ENCODE data around the gene AKT1. TPM values are rescaled to one million over a fixed set of nuclear protein-coding genes. Genes with fewer than 3 reads are reported as not detected.
"Not testable (repeated sequence)": the region's sequence is repeated elsewhere in the genome, so short reads cannot be mapped to it uniquely, and the experiment has no call there.

The AKT1 gene
- total RNA-seq, 1 experiment from 2014 or later: 118 TPM

DNA sequence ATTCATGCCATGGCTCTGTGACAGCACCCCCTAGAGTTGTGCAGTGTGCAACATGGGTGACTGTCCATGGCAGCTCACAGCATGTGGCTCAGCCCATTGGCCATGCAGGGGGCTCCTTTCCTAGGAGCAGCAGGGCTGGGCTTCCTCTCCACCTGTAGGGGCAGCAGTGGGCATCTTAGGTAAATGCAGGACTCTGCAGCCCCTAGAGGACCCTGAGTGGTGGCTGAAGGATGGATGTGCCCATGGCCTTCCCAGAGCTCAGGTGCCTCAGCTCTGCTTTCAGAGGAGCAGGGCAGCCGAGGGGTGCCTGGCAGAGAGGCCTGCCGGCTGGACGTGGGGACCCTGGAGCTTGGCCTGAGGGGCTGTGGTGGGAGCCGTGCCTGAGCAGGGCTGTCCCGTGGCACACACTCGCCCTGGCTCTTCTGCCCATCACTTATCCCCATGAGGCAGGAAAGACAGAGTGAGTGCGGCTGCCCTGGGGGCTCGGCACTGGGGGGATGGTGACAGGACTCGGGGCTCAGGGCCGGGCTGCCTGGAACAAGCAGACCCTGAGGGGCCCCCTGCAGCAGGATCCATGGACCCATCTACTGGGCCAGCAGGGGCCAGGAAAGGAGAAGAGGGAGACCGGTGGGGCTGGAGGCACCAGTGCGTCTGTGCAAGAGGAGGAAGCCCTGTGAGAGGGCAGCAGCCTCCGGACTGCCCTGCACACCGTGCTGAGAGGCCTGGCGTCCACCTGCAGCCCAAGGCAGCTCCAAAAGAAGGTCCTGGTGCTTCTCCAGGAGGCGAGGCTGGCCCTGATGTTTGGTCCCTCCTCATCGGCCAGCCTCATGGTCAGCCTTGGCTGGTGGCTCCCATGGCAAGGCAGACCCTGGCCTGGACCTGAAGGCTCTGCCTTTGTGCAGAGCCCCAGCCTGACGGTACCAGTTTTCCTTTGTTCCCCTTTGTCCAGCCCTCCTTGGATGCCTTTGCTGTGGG, 63.9 kb downstream of the AKT1 start:
- peaks cover 31% of the 10 kb centered on the region for H3K27me3 Mint-ChIP-seq (ENCODE audit: unreplicated experiment)
- no peak overlapping the region for H3K4me3 Mint-ChIP-seq (ENCODE audit: low read depth, unreplicated experiment)
- DNase-seq: peak; percentile 55

GRCh38 chr14:104730487-104730886, 65.1 kb downstream of the AKT1 start:
- Mint-ChIP-seq H3K4me1 (ENCODE audit: low read depth, unreplicated experiment) (peaks cover 12% of the 10 kb centered on the region), H3K36me3 (ENCODE audit: insufficient read depth, unreplicated experiment) (peaks cover 30% of the 10 kb centered on the region), H3K27me3 (ENCODE audit: unreplicated experiment) (peaks cover 33% of the 10 kb centered on the region), H3K9me3 (ENCODE audit: low read depth, unreplicated experiment) (no peaks in the 10 kb centered on the region), H3K27ac (ENCODE audit: unreplicated experiment) (no peak overlapping the region), H3K4me3 (ENCODE audit: low read depth, unreplicated experiment) (no peak overlapping the region)
- BruUV-seq (replicated peaks): no TSS peak
- intact Hi-C loops (cut with micrococcal nuclease; ENCODE audit: unreplicated experiment): no loop called here
- DNase-seq: no peak
- no peak for TF ChIP-seq CTCF (IDR thresholded peaks at IDR 0.05; ENCODE audit: unreplicated experiment)
- CTCF ChIA-PET: interaction anchor here (0.6 kb wide), 1 partner anchor 659 kb away, joined by 6 read pairs; no protein-coding TSS in a partner anchor

More for the DNA sequence above, 63.9 kb downstream of the AKT1 start:
- intact Hi-C loops (cut with micrococcal nuclease; ENCODE audit: unreplicated experiment): no loop called here
- peak; percentile 39 for TF ChIP-seq CTCF (IDR thresholded peaks at IDR 0.05; ENCODE audit: unreplicated experiment)
- Mint-ChIP-seq H3K9me3 (ENCODE audit: low read depth, unreplicated experiment) (no peaks in the 10 kb centered on the region), H3K27ac (ENCODE audit: unreplicated experiment) (no peak overlapping the region), H3K36me3 (ENCODE audit: insufficient read depth, unreplicated experiment) (peaks cover 22% of the 10 kb centered on the region), H3K4me1 (ENCODE audit: low read depth, unreplicated experiment) (peaks cover 12% of the 10 kb centered on the region)
- CTCF ChIA-PET: interaction anchor here (1.9 kb wide), 1 partner anchor 21 kb away, joined by 7 read pairs; the partner anchor contains the start of gene SIVA1
- BruUV-seq (replicated peaks): no TSS peak

GRCh38 chr14:104729835-104730181, 65.7 kb downstream of the AKT1 start:
- Mint-ChIP-seq H3K27ac (ENCODE audit: unreplicated experiment) (no peak overlapping the region), H3K36me3 (ENCODE audit: insufficient read depth, unreplicated experiment) (peaks cover 37% of the 10 kb centered on the region), H3K4me3 (ENCODE audit: low read depth, unreplicated experiment) (no peak overlapping the region), H3K9me3 (ENCODE audit: low read depth, unreplicated experiment) (no peaks in the 10 kb centered on the region), H3K4me1 (ENCODE audit: low read depth, unreplicated experiment) (peaks cover 12% of the 10 kb centered on the region), H3K27me3 (ENCODE audit: unreplicated experiment) (peaks cover 33% of the 10 kb centered on the region)
- DNase-seq: no peak
- no TSS peak for BruUV-seq (replicated peaks)
- TF ChIP-seq CTCF (IDR thresholded peaks at IDR 0.05; ENCODE audit: unreplicated experiment): no peak
- CTCF ChIA-PET: interaction anchor here (0.5 kb wide), 1 partner anchor 695 kb away, joined by 4 read pairs; no protein-coding TSS in a partner anchor
- intact Hi-C loops (cut with micrococcal nuclease; ENCODE audit: unreplicated experiment): no loop called here

GRCh38 chr14:104729176-104729834, 66.2 kb downstream of the AKT1 start:
- DNase-seq; intact Hi-C loops (cut with micrococcal nuclease; ENCODE audit: unreplicated experiment); BruUV-seq (replicated peaks); H3K9me3 Mint-ChIP-seq (ENCODE audit: low read depth, unreplicated experiment); CTCF ChIA-PET; H3K4me3 Mint-ChIP-seq (ENCODE audit: low read depth, unreplicated experiment): not testable (repeated sequence)
- peaks cover 33% of the 10 kb centered on the region for H3K27me3 Mint-ChIP-seq (ENCODE audit: unreplicated experiment)
- peak overlapping the region; percentile 92 for H3K27ac Mint-ChIP-seq (ENCODE audit: unreplicated experiment)
- H3K36me3 Mint-ChIP-seq (ENCODE audit: insufficient read depth, unreplicated experiment): peaks cover 42% of the 10 kb centered on the region
- peaks cover 12% of the 10 kb centered on the region for H3K4me1 Mint-ChIP-seq (ENCODE audit: low read depth, unreplicated experiment)
